ENCODE results near the gene DSC1.

GRCh38 chr18:31192086-31192776 lies 29.6 kb upstream of the DSC1 start:
- TF ChIP-seq CTCF (conservative IDR thresholded peaks at IDR 0.05 in 1 of 2, IDR thresholded peaks at IDR 0.05 in 1 of 2; ENCODE audit: extremely low read depth in 1 of 2, insufficient read depth in 1 of 2, low read depth in 1 of 2, low read length in 2 of 2): no peak
- TF ChIP-seq EZH2 (IDR thresholded peaks at IDR 0.05; ENCODE audit: borderline replicate concordance, low read length): no peak
